Measurements from ENCODE around the gene SMIM24.

DNA sequence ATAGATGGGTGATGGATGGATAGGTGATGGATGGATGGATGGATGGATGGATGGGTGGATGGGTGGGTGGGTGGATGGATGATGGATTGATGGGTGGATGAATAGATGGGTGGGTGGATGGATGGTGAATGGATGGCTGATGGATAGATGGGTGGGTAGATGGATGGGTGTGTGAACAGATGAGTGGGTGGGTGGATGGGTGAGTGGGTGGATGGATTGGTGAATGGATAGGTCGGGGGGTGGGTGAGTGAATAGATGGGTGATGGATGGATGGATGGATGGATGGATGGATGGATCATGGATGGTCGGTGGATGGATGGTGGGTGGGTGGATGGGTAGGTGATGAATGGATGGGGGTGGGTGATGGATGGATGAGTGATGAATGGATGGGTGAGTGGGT lies 3.5 kb downstream of the SMIM24 start:
- TF ChIP-seq, protein P1, sequence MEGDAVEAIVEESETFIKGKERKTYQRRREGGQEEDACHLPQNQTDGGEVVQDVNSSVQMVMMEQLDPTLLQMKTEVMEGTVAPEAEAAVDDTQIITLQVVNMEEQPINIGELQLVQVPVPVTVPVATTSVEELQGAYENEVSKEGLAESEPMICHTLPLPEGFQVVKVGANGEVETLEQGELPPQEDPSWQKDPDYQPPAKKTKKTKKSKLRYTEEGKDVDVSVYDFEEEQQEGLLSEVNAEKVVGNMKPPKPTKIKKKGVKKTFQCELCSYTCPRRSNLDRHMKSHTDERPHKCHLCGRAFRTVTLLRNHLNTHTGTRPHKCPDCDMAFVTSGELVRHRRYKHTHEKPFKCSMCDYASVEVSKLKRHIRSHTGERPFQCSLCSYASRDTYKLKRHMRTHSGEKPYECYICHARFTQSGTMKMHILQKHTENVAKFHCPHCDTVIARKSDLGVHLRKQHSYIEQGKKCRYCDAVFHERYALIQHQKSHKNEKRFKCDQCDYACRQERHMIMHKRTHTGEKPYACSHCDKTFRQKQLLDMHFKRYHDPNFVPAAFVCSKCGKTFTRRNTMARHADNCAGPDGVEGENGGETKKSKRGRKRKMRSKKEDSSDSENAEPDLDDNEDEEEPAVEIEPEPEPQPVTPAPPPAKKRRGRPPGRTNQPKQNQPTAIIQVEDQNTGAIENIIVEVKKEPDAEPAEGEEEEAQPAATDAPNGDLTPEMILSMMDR (IDR thresholded peaks at IDR 0.05), result no peak
- no peak for TF ChIP-seq EZH2 (IDR thresholded peaks at IDR 0.05; ENCODE audit: borderline replicate concordance, insufficient read depth, low read depth, low read length, poor library complexity, severe bottlenecking)

All from B cell (primary cell).